ENCODE measurements around the gene LNPEP.

LNPEP gene

DNA sequence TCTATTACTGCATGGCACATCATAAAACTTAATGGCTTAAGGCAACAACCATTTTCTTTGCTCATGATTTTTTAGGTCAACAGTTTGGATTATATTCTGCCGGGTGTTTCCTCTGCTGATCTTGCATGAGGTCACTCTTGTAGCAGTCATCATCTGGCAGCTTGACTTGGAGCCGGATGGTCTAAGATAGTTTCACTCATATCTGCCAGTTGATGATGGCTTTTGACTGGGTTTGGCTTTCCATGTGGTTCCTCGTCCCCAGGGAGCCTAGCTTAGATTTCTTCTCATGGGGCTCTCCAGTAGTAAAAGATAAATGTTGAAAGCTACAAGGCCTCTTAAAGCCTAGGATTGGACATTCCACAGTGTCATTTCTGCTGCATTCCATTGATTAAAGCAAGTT is 27.4 kb downstream of the LNPEP start:
- H3K4me3 ChIP-seq (replicated peaks; ENCODE audit: low read depth, low read length), result no peak overlapping the region
- H3K27me3 ChIP-seq (replicated peaks; ENCODE audit: control insufficient read depth, insufficient read depth, low read length), result no peaks in the 10 kb centered on the region
- H3K36me3 ChIP-seq (ENCODE audit: control insufficient read depth, insufficient read depth, low read length), result no peaks in the 10 kb centered on the region; the same call in 1 of the 2 replicates
- TF ChIP-seq, protein P1, sequence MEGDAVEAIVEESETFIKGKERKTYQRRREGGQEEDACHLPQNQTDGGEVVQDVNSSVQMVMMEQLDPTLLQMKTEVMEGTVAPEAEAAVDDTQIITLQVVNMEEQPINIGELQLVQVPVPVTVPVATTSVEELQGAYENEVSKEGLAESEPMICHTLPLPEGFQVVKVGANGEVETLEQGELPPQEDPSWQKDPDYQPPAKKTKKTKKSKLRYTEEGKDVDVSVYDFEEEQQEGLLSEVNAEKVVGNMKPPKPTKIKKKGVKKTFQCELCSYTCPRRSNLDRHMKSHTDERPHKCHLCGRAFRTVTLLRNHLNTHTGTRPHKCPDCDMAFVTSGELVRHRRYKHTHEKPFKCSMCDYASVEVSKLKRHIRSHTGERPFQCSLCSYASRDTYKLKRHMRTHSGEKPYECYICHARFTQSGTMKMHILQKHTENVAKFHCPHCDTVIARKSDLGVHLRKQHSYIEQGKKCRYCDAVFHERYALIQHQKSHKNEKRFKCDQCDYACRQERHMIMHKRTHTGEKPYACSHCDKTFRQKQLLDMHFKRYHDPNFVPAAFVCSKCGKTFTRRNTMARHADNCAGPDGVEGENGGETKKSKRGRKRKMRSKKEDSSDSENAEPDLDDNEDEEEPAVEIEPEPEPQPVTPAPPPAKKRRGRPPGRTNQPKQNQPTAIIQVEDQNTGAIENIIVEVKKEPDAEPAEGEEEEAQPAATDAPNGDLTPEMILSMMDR (IDR thresholded peaks at IDR 0.05; ENCODE audit: insufficient read depth, low read length, poor library complexity, severe bottlenecking), result no peak
- peak; percentile 30 for DNase-seq (ENCODE audit: extremely low read depth, insufficient read length)

DNA sequence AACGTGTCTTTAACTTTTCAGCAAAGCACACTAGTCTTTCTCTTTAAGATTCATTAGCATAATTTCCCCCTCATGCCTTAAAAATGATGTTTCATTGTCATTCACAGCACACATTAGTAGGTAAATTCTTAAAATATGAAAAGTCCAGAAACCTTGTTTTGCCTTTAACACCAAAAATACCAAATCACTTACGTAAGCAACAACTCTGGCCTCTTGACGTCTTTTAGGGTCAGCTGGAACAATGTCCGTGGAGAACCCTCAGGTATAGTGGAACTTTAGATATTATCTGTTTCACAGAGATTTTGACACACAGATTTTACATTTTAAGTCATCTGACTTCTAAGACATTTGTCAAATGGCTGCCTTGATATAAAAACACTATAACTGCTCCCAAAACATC is 30.9 kb downstream of the LNPEP start:
- Histone ChIP-seq H3K4me3 (replicated peaks; ENCODE audit: low read depth, low read length) (no peak overlapping the region), H3K27me3 (replicated peaks; ENCODE audit: control insufficient read depth, insufficient read depth, low read length) (no peaks in the 10 kb centered on the region), H3K36me3 (ENCODE audit: control insufficient read depth, insufficient read depth, low read length) (no peaks in the 10 kb centered on the region; the same call in 1 of the 2 replicates)
- TF ChIP-seq, protein P1 (IDR thresholded peaks at IDR 0.05; ENCODE audit: insufficient read depth, low read length, poor library complexity, severe bottlenecking), result no peak
- no peak for DNase-seq (ENCODE audit: extremely low read depth, insufficient read length)

DNA sequence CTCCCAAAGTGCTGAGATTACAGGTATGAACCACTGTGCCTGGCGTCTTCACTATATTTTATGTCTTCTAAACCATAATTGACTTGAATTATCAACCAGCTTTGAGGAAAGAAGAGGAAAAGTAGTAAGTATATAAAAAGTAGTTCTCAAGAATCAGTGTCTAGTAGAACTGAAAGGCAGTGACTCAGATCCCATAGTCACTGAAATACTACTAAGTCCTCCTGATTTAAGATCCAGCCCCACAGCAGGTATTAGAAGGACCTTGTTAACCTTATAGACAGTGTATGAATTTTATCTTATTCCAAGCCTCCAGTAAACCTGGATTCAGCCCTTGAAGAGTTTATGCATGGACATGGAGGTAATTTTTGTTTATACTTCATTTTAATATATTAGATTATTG is 31.5 kb downstream of the LNPEP start:
- DNase-seq (ENCODE audit: extremely low read depth, insufficient read length), result no peak
- no peaks in the 10 kb centered on the region; the same call in 1 of the 2 replicates for H3K36me3 ChIP-seq (ENCODE audit: control insufficient read depth, insufficient read depth, low read length)
- TF ChIP-seq, protein P1 (IDR thresholded peaks at IDR 0.05; ENCODE audit: insufficient read depth, low read length, poor library complexity, severe bottlenecking), result no peak
- no peak overlapping the region for H3K4me3 ChIP-seq (replicated peaks; ENCODE audit: low read depth, low read length)
- no peaks in the 10 kb centered on the region for H3K27me3 ChIP-seq (replicated peaks; ENCODE audit: control insufficient read depth, insufficient read depth, low read length)

DNA sequence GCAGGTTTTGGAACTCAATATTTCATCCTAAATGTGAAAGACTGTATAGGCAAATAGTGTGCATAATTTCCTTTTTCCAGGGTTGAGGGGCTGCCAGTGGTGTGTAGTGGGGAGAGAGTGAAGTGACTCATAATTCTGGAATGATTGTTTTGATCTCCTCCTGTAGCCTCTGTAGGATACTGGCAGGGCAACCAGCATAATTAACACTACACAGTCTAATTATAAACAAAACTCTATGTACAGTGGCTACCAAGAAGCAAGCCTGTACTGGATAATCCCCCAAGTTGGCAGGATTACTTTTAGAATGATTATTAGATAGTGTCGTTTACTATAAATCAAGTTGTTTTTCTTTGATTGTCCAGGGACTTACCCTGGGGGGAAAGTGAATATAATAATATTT is 32.2 kb downstream of the LNPEP start:
- no peak for DNase-seq (ENCODE audit: extremely low read depth, insufficient read length)
- no peaks in the 10 kb centered on the region; the same call in 1 of the 2 replicates for H3K36me3 ChIP-seq (ENCODE audit: control insufficient read depth, insufficient read depth, low read length)
- no peak overlapping the region for H3K4me3 ChIP-seq (replicated peaks; ENCODE audit: low read depth, low read length)
- H3K27me3 ChIP-seq (replicated peaks; ENCODE audit: control insufficient read depth, insufficient read depth, low read length), result no peaks in the 10 kb centered on the region
- TF ChIP-seq, protein P1 (IDR thresholded peaks at IDR 0.05; ENCODE audit: insufficient read depth, low read length, poor library complexity, severe bottlenecking), result no peak

DNA sequence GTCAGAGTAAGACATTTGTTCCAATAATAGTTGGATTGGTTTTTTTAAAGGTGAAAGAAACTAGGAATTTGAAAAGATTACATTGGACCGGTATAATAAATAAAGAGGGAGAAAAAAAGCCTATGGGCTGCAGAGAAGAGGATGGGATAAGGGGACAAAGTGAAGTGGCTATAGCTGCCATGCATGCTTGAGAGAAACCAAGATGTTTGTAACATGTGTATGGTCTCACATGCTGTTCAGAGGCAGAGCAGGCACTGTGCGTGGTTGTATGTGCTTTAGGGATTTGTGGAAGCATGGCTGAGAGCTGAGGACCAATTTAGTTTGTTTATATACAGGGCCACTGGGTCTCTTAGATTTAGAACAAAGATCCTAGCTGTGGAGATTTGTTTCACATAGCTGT is 32.7 kb downstream of the LNPEP start:
- Histone ChIP-seq H3K27me3 (replicated peaks; ENCODE audit: control insufficient read depth, insufficient read depth, low read length) (no peaks in the 10 kb centered on the region), H3K4me3 (replicated peaks; ENCODE audit: low read depth, low read length) (no peak overlapping the region), H3K36me3 (ENCODE audit: control insufficient read depth, insufficient read depth, low read length) (no peaks in the 10 kb centered on the region; the same call in 1 of the 2 replicates)
- TF ChIP-seq, protein P1 (IDR thresholded peaks at IDR 0.05; ENCODE audit: insufficient read depth, low read length, poor library complexity, severe bottlenecking), result no peak
- DNase-seq (ENCODE audit: extremely low read depth, insufficient read length), result no peak

DNA sequence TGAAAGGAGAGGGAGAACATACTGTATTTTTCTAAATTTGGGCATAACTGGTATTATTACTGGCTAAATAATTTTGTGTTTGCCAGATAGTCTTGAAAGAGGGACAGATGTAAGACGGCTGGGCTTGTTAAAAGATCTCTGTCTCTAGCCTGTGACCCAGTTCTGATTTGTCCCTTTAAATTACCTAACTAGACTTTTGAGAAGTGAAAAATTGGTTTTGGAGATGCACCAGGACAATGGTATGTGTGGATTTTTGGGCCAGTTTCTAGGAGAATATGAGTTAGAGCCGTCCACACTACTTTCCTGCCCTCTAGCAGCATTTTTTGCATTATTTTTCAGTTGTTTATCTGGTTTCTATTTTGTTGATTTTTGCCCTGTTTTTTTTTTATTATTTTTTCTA is 33.5 kb downstream of the LNPEP start:
- TF ChIP-seq, protein P1 (IDR thresholded peaks at IDR 0.05; ENCODE audit: insufficient read depth, low read length, poor library complexity, severe bottlenecking), result no peak
- H3K4me3 ChIP-seq (replicated peaks; ENCODE audit: low read depth, low read length), result no peak overlapping the region
- no peak for DNase-seq (ENCODE audit: extremely low read depth, insufficient read length)
- H3K36me3 ChIP-seq (ENCODE audit: control insufficient read depth, insufficient read depth, low read length), result no peaks in the 10 kb centered on the region; the same call in 1 of the 2 replicates
- H3K27me3 ChIP-seq (replicated peaks; ENCODE audit: control insufficient read depth, insufficient read depth, low read length), result no peaks in the 10 kb centered on the region
